ENCODE measurements around the gene ADARB2.

Gene ADARB2

GRCh38 chr10:1678084-1678483 lies 59.2 kb downstream of the ADARB2 start:
- TF ChIP-seq CTCF (IDR thresholded peaks at IDR 0.05; ENCODE audit: control extremely low read depth, extremely low read depth, low read depth, missing control alignments): no peak
- ChIA-PET CTCF (no interaction called here), POLR2A (no interaction called here)
- no peak for DNase-seq (ENCODE audit: extremely low spot score)

GRCh38 chr10:1677307-1677939 lies 59.9 kb downstream of the ADARB2 start:
- no peak for DNase-seq (ENCODE audit: extremely low spot score)
- no peak for TF ChIP-seq CTCF (IDR thresholded peaks at IDR 0.05; ENCODE audit: control extremely low read depth, extremely low read depth, low read depth, missing control alignments)
- CTCF ChIA-PET: no interaction called here

GRCh38 chr10:1674501-1674900 lies 62.8 kb downstream of the ADARB2 start:
- POLR2A ChIA-PET: no interaction called here
- CTCF ChIA-PET: no interaction called here
- peak; percentile 57 for DNase-seq (ENCODE audit: extremely low spot score)
- TF ChIP-seq CTCF (IDR thresholded peaks at IDR 0.05; ENCODE audit: control extremely low read depth, extremely low read depth, low read depth, missing control alignments): no peak

More at GRCh38 chr10:1677307-1677939, 59.9 kb downstream of the ADARB2 start:
- POLR2A ChIA-PET: no interaction called here

- ChIA-PET CTCF (no interaction called here), POLR2A (no interaction called here)
- no peak for DNase-seq (ENCODE audit: extremely low spot score)
- no peak for TF ChIP-seq CTCF (IDR thresholded peaks at IDR 0.05; ENCODE audit: control extremely low read depth, extremely low read depth, low read depth, missing control alignments)
Observed at GRCh38 chr10:1673568-1674345, 63.6 kb downstream of the ADARB2 start.

- ChIA-PET CTCF (no interaction called here), POLR2A (no interaction called here)
- no peak for DNase-seq (ENCODE audit: extremely low spot score)
- no peak for TF ChIP-seq CTCF (IDR thresholded peaks at IDR 0.05; ENCODE audit: control extremely low read depth, extremely low read depth, low read depth, missing control alignments)
Observed at GRCh38 chr10:1672001-1672781, 65.1 kb downstream of the ADARB2 start.

GRCh38 chr10:1671366-1672000 lies 65.8 kb downstream of the ADARB2 start:
- CTCF ChIA-PET: no interaction called here
- POLR2A ChIA-PET: no interaction called here
- no peak for DNase-seq (ENCODE audit: extremely low spot score)
- TF ChIP-seq CTCF (IDR thresholded peaks at IDR 0.05; ENCODE audit: control extremely low read depth, extremely low read depth, low read depth, missing control alignments): no peak

Data from GM10248 (cell line).